Fibroblast of lung (primary cell): ENCODE measurements around the gene MROH7. TPM values are rescaled to one million over a fixed set of nuclear protein-coding genes. Genes with fewer than 3 reads are reported as not detected.

ENCODE experiments used
- DNase-seq, 2 donors: peaks; one replicate each; pipeline versions ENCODE4 v3.0.0 to v3.0.0-alpha.2; 2010; ENCODE audit warnings: low read depth in 2 of 2
- H2AFZ ChIP-seq: 2 replicates; pipeline ENCODE4 v1.5.1; 2012; ENCODE audit warnings: low read length, control low read depth, inconsistent platforms
- H3K27ac ChIP-seq: 2 replicates; pipeline ENCODE4 v1.5.1; 2011; ENCODE audit warnings: low read length, control low read depth; ENCODE audit not compliant: insufficient read depth
- H3K27me3 ChIP-seq: 2 replicates; pipeline ENCODE4 v1.5.1; 2011; ENCODE audit warnings: mild to moderate bottlenecking, low read length; ENCODE audit not compliant: control insufficient read depth, insufficient read depth
- H3K36me3 ChIP-seq: 2 replicates; pipeline ENCODE4 v1.5.1; 2011; ENCODE audit warnings: low read length; ENCODE audit not compliant: control insufficient read depth, insufficient read depth
- H3K4me1 ChIP-seq: 2 replicates; pipeline ENCODE4 v1.5.1; 2011; ENCODE audit warnings: low read length; ENCODE audit not compliant: control insufficient read depth, insufficient read depth; ENCODE audit errors: extremely low read depth
- H3K4me2 ChIP-seq: 2 replicates; pipeline ENCODE4 v1.5.1; 2011; ENCODE audit warnings: low read length, control low read depth; ENCODE audit not compliant: insufficient read depth; ENCODE audit errors: extremely low read depth
- H3K4me3 ChIP-seq, 4 experiments: fragments of 200-600 bp in 1 of 4; sonication (generic) in 1 of 4; replicated peaks in 1 of 4; 2 replicates each; pipeline ENCODE4 v1.5.1; 2011 to 2016; ENCODE audit warnings: low read length in 4 of 4, low read depth in 3 of 4, mild to moderate bottlenecking in 3 of 4, control low read depth in 2 of 4, inconsistent platforms in 1 of 4, mixed read lengths in 1 of 4; ENCODE audit not compliant: insufficient read depth in 1 of 4; ENCODE audit errors: control extremely low read depth in 1 of 4
- H3K79me2 ChIP-seq: 2 replicates; pipeline ENCODE4 v1.5.1; 2012; ENCODE audit warnings: mild to moderate bottlenecking, low read length, inconsistent platforms; ENCODE audit not compliant: control insufficient read depth, insufficient read depth
- H3K9ac ChIP-seq: 2 replicates; pipeline ENCODE4 v1.5.1; 2011; ENCODE audit warnings: mild to moderate bottlenecking, low read length, control low read depth; ENCODE audit not compliant: insufficient read depth
- H3K9me3 ChIP-seq: 2 replicates; pipeline ENCODE4 v1.5.1; 2012; ENCODE audit warnings: low read depth, low read length; ENCODE audit not compliant: control insufficient read depth, insufficient read depth
- H4K20me1 ChIP-seq: 2 replicates; pipeline ENCODE4 v1.5.1; 2011; ENCODE audit warnings: low read length; ENCODE audit not compliant: control insufficient read depth, insufficient read depth; ENCODE audit errors: extremely low read depth
- EZH2 ChIP-seq: IDR thresholded peaks from 2 replicates; pipeline ENCODE4 v1.5.1; 2012; ENCODE audit warnings: low read length, control low read depth, mild to moderate bottlenecking; ENCODE audit errors: missing control alignments
- polyA plus RNA-seq, 2 donors: library from polyadenylated mRNA; depleted of rRNA in 1 of 2; stranded (reverse) in 1 of 2; unstranded in 1 of 2; fragments of >200 nt; gene quantifications; 2 replicates each; pipeline ENCODE4 v1.2.1, GENCODE V29; 2011 to 2012; ENCODE audit warnings: missing spikeins in 1 of 2
- total RNA-seq: library from RNA; depleted of rRNA; stranded (reverse); fragments of >200 nt; gene quantifications from 2 replicates; pipeline ENCODE4 v1.2.1, GENCODE V29; 2014
- TF ChIP-seq, protein P1 (sequence below), 2 donors: IDR thresholded peaks in 1 of 2; conservative IDR thresholded peaks in 1 of 2; 1 replicate in 1 of 2; 2 replicates in 1 of 2; pipeline ENCODE4 v1.5.1; 2011 to 2012; ENCODE audit warnings: low read length in 2 of 2, control low read depth in 1 of 2, inconsistent platforms in 1 of 2, low read depth in 1 of 2, mild to moderate bottlenecking in 1 of 2

MROH7 gene
- total and polyA plus RNA-seq, 2 donors (not counting 1 experiment from before 2014, with no cell fraction given): 0.01 to 0.33 TPM

GRCh38 chr1:54748094-54748835 is 106.7 kb downstream of the MROH7 start:
- Histone ChIP-seq H3K79me2 (no peaks in the 10 kb centered on the region), H4K20me1 (no peaks in the 10 kb centered on the region), H3K4me3 (no peak overlapping the region), H2AFZ (no peak overlapping the region), H3K9me3 (no peaks in the 10 kb centered on the region), H3K27ac (no peak overlapping the region), H3K36me3 (peaks cover 4% of the 10 kb centered on the region), H3K27me3 (peaks cover 2% of the 10 kb centered on the region), H3K4me2 (no peak overlapping the region), H3K9ac (no peak overlapping the region), H3K4me1 (no peaks in the 10 kb centered on the region)
- no peak for DNase-seq
- TF ChIP-seq EZH2: no peak
- TF ChIP-seq, protein P1, sequence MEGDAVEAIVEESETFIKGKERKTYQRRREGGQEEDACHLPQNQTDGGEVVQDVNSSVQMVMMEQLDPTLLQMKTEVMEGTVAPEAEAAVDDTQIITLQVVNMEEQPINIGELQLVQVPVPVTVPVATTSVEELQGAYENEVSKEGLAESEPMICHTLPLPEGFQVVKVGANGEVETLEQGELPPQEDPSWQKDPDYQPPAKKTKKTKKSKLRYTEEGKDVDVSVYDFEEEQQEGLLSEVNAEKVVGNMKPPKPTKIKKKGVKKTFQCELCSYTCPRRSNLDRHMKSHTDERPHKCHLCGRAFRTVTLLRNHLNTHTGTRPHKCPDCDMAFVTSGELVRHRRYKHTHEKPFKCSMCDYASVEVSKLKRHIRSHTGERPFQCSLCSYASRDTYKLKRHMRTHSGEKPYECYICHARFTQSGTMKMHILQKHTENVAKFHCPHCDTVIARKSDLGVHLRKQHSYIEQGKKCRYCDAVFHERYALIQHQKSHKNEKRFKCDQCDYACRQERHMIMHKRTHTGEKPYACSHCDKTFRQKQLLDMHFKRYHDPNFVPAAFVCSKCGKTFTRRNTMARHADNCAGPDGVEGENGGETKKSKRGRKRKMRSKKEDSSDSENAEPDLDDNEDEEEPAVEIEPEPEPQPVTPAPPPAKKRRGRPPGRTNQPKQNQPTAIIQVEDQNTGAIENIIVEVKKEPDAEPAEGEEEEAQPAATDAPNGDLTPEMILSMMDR (conservative IDR thresholded peaks at IDR 0.05 in 1 of 2, IDR thresholded peaks at IDR 0.05 in 1 of 2; ENCODE audit: low read depth in 1 of 2, low read length in 2 of 2): no peak

GRCh38 chr1:54750596-54750995 is 109.0 kb downstream of the MROH7 start:
- DNase-seq: no peak
- TF ChIP-seq, protein P1 (conservative IDR thresholded peaks at IDR 0.05 in 1 of 2, IDR thresholded peaks at IDR 0.05 in 1 of 2; ENCODE audit: low read depth in 1 of 2, low read length in 2 of 2): no peak
- no peak for TF ChIP-seq EZH2
- Histone ChIP-seq H3K4me3 (no peak overlapping the region), H2AFZ (no peak overlapping the region), H3K9ac (no peak overlapping the region), H3K9me3 (no peaks in the 10 kb centered on the region), H3K4me1 (no peaks in the 10 kb centered on the region), H3K36me3 (no peaks in the 10 kb centered on the region), H3K27me3 (peaks cover 2% of the 10 kb centered on the region), H3K4me2 (no peak overlapping the region), H3K27ac (no peak overlapping the region), H4K20me1 (no peaks in the 10 kb centered on the region), H3K79me2 (no peaks in the 10 kb centered on the region)

GRCh38 chr1:54751426-54751825 is 109.8 kb downstream of the MROH7 start:
- Histone ChIP-seq H3K9me3 (no peaks in the 10 kb centered on the region), H3K9ac (no peak overlapping the region), H3K4me3 (no peak overlapping the region), H2AFZ (no peak overlapping the region), H3K27ac (no peak overlapping the region), H3K4me1 (no peaks in the 10 kb centered on the region), H3K4me2 (no peak overlapping the region), H3K36me3 (no peaks in the 10 kb centered on the region), H4K20me1 (no peaks in the 10 kb centered on the region), H3K27me3 (peaks cover 2% of the 10 kb centered on the region), H3K79me2 (no peaks in the 10 kb centered on the region)
- TF ChIP-seq, protein P1 (conservative IDR thresholded peaks at IDR 0.05 in 1 of 2, IDR thresholded peaks at IDR 0.05 in 1 of 2; ENCODE audit: low read depth in 1 of 2, low read length in 2 of 2): no peak
- TF ChIP-seq EZH2: no peak
- DNase-seq: no peak
